Fibroblast of lung (primary cell): ENCODE data around the gene CCDC144A.

Experiments
- EZH2 ChIP-seq: IDR thresholded peaks from 2 replicates; pipeline ENCODE4 v1.5.1; 2012; ENCODE audit warnings: low read length, control low read depth, mild to moderate bottlenecking; ENCODE audit errors: missing control alignments
- TF ChIP-seq, protein P1 (sequence below), 2 donors: IDR thresholded peaks in 1 of 2; conservative IDR thresholded peaks in 1 of 2; 1 replicate in 1 of 2; 2 replicates in 1 of 2; pipeline ENCODE4 v1.5.1; 2011 to 2012; ENCODE audit warnings: low read length in 2 of 2, control low read depth in 1 of 2, inconsistent platforms in 1 of 2, low read depth in 1 of 2, mild to moderate bottlenecking in 1 of 2

DNA sequence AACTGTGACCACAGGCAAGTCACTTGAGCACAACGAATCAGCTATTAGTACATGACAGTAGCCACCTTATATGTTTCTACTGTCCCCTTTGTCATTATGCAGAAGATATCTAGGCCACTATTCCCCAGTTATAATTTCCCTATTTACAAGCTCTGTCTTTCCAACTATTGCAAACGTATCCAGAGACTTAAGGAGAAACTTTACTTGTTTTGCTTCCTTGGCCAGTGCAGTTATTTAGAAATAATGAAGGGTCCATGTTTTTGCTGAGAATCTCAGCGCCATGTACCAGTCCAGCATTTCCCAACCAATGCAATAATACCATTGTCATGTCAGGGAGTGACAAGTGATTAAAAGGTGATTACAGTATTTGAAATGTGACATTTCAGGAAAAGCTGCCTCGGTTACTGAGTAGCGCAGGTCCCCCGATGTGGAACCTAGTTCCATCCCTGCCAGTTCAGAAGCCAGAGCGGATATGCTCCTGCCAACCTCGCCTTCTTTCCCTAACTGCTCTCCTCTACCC is 37.1 kb upstream of the CCDC144A start:
- TF ChIP-seq, protein P1, sequence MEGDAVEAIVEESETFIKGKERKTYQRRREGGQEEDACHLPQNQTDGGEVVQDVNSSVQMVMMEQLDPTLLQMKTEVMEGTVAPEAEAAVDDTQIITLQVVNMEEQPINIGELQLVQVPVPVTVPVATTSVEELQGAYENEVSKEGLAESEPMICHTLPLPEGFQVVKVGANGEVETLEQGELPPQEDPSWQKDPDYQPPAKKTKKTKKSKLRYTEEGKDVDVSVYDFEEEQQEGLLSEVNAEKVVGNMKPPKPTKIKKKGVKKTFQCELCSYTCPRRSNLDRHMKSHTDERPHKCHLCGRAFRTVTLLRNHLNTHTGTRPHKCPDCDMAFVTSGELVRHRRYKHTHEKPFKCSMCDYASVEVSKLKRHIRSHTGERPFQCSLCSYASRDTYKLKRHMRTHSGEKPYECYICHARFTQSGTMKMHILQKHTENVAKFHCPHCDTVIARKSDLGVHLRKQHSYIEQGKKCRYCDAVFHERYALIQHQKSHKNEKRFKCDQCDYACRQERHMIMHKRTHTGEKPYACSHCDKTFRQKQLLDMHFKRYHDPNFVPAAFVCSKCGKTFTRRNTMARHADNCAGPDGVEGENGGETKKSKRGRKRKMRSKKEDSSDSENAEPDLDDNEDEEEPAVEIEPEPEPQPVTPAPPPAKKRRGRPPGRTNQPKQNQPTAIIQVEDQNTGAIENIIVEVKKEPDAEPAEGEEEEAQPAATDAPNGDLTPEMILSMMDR (conservative IDR thresholded peaks at IDR 0.05 in 1 of 2, IDR thresholded peaks at IDR 0.05 in 1 of 2; ENCODE audit: low read depth in 1 of 2, low read length in 2 of 2) = no peak
- no peak for TF ChIP-seq EZH2
